HepG2 (cell line): ENCODE measurements around the gene ARL5B. TPM values are rescaled to one million over a fixed set of nuclear protein-coding genes. Genes with fewer than 3 reads are reported as not detected.
A peak's percentile ranks its signal among the peaks of the same experiment; 100 is the strongest.

Experiments
- CBX1 ChIP-seq: IDR thresholded peaks from one replicate; pipeline ENCODE4 v1.6.1; 2016; ENCODE audit warnings: antibody characterized with exemption, low read depth
- EP300 ChIP-seq, 3 experiments: sonication (generic) in 1 of 3; formaldehyde crosslinking in 1 of 3; IDR thresholded peaks; 2 replicates each; pipeline versions ENCODE4 v1.5.1 to v1.6.1; 2011 to 2020; ENCODE audit warnings: low read depth in 2 of 3, low read length in 2 of 3, borderline replicate concordance in 1 of 3, improper control_type of control experiment in 1 of 3, mild to moderate bottlenecking in 1 of 3, missing genetic modification reagents in 1 of 3, moderate library complexity in 1 of 3
- HNRNPLL ChIP-seq: fragments of 200-400 bp; formaldehyde crosslinking; IDR thresholded peaks from 2 replicates; pipeline ENCODE4 v1.6.1; 2017; ENCODE audit warnings: mild to moderate bottlenecking, low read depth, low read length; ENCODE audit not compliant: poor library complexity, severe bottlenecking
- HOXA5 ChIP-seq: sonication (generic); formaldehyde crosslinking; IDR thresholded peaks from 2 replicates; pipeline ENCODE4 v1.4.0; 2020; ENCODE audit warnings: missing genetic modification reagents
- PHF20 ChIP-seq: sonication (generic); formaldehyde crosslinking; IDR thresholded peaks from 2 replicates; pipeline ENCODE4 v1.5.0; 2020; ENCODE audit warnings: mild to moderate bottlenecking, missing genetic modification reagents
- RBFOX2 ChIP-seq: fragments of 200-400 bp; formaldehyde crosslinking; IDR thresholded peaks from 2 replicates; pipeline ENCODE4 v1.6.1; 2017; ENCODE audit warnings: low read depth, mild to moderate bottlenecking, low read length
- SOX13 ChIP-seq, 3 experiments: fragments of 450-650 bp in 1 of 3; sonication (generic) in 1 of 3; formaldehyde crosslinking in 1 of 3; IDR thresholded peaks in 2 of 3; conservative IDR thresholded peaks in 1 of 3; 2 replicates each; pipeline versions ENCODE4 v1.5.0 to v1.6.1; 2016 to 2020; ENCODE audit warnings: antibody characterized with exemption in 1 of 3, mild to moderate bottlenecking in 1 of 3, missing compliant biosample characterization in 1 of 3, missing genetic modification reagents in 1 of 3, moderate library complexity in 1 of 3
- ZFAT ChIP-seq: sonication (generic); formaldehyde crosslinking; conservative IDR thresholded peaks from 2 replicates; pipeline ENCODE4 v1.8.1; 2023; ENCODE audit warnings: missing genetic modification reagents, inconsistent platforms
- ZNF3 ChIP-seq: IDR thresholded peaks from 2 replicates; pipeline ENCODE4 v1.7.0; 2017; ENCODE audit warnings: inconsistent platforms
- ZNF335 ChIP-seq: sonication (generic); formaldehyde crosslinking; IDR thresholded peaks from 2 replicates; pipeline ENCODE4 v1.4.0; 2020; ENCODE audit warnings: missing genetic modification reagents
- ZNF44 ChIP-seq: sonication (generic); formaldehyde crosslinking; IDR thresholded peaks from 2 replicates; pipeline ENCODE4 v1.5.1; 2020; ENCODE audit warnings: mild to moderate bottlenecking, missing genetic modification reagents
- ZNF562 ChIP-seq: sonication (generic); formaldehyde crosslinking; IDR thresholded peaks from 2 replicates; pipeline ENCODE4 v1.8.0; 2022; ENCODE audit warnings: missing genetic modification reagents, borderline replicate concordance
- ZNF619 ChIP-seq: sonication (generic); formaldehyde crosslinking; IDR thresholded peaks from 2 replicates; pipeline ENCODE4 v1.4.0; 2020; ENCODE audit warnings: mild to moderate bottlenecking, missing genetic modification reagents
- ZNF839 ChIP-seq: sonication (generic); formaldehyde crosslinking; IDR thresholded peaks from 2 replicates; pipeline ENCODE4 v1.4.0; 2020; ENCODE audit warnings: missing genetic modification reagents, mild to moderate bottlenecking, borderline replicate concordance
- polyA plus RNA-seq, 8 experiments: library from polyadenylated mRNA; depleted of rRNA in 3 of 8; stranded (reverse) in 7 of 8; unstranded in 1 of 8; fragments of >200 nt; fragmentation: Illumina TruSeq in 4 of 8; extraction: Trizol in 4 of 8; gene quantifications; 2 replicates each; pipeline versions ENCODE4 v1.2.1 to v1.2.3, GENCODE V29; 2011 to 2016; ENCODE audit warnings: low read depth in 4 of 8, missing spikeins in 1 of 8, mixed read lengths in 1 of 8; ENCODE audit not compliant: insufficient read depth in 1 of 8
- total RNA-seq, 5 experiments: library from RNA; depleted of rRNA; stranded (reverse); fragments of >200 nt; fragmentation: Illumina TruSeq; extraction: Trizol; gene quantifications; 2 replicates each; pipeline ENCODE4 v1.2.3, GENCODE V29; 2016; ENCODE audit warnings: low read depth in 1 of 5
- TF ChIP-seq, protein P1 (sequence below): sonication (generic); formaldehyde crosslinking; IDR thresholded peaks from 2 replicates; pipeline ENCODE4 v1.5.0; 2020; ENCODE audit warnings: mild to moderate bottlenecking, missing genetic modification reagents
- TF ChIP-seq, protein P2 (sequence below): sonication (generic); formaldehyde crosslinking; IDR thresholded peaks from 2 replicates; pipeline ENCODE4 v1.9.0; 2021; ENCODE audit warnings: missing genetic modification reagents, mild to moderate bottlenecking, borderline replicate concordance
- TF ChIP-seq, protein P3 (sequence below): sonication (generic); formaldehyde crosslinking; IDR thresholded peaks from 2 replicates; pipeline ENCODE4 v1.5.1; 2020; ENCODE audit warnings: mild to moderate bottlenecking, missing genetic modification reagents, moderate library complexity
- TF ChIP-seq, protein P4 (sequence below): sonication (generic); formaldehyde crosslinking; IDR thresholded peaks from 2 replicates; pipeline ENCODE4 v1.5.0; 2020; ENCODE audit warnings: missing genetic modification reagents, mild to moderate bottlenecking, borderline replicate concordance
- TF ChIP-seq, protein P5 (sequence below): sonication (generic); formaldehyde crosslinking; IDR thresholded peaks from 2 replicates; pipeline ENCODE4 v1.9.0; 2021; ENCODE audit warnings: missing genetic modification reagents, borderline replicate concordance

ARL5B gene
- total and polyA plus RNA-seq, 2 of the 13 experiments (the other 11 are each of a cell fraction or from before 2014, with no cell fraction given): 26.6 to 32.7 TPM

DNA sequence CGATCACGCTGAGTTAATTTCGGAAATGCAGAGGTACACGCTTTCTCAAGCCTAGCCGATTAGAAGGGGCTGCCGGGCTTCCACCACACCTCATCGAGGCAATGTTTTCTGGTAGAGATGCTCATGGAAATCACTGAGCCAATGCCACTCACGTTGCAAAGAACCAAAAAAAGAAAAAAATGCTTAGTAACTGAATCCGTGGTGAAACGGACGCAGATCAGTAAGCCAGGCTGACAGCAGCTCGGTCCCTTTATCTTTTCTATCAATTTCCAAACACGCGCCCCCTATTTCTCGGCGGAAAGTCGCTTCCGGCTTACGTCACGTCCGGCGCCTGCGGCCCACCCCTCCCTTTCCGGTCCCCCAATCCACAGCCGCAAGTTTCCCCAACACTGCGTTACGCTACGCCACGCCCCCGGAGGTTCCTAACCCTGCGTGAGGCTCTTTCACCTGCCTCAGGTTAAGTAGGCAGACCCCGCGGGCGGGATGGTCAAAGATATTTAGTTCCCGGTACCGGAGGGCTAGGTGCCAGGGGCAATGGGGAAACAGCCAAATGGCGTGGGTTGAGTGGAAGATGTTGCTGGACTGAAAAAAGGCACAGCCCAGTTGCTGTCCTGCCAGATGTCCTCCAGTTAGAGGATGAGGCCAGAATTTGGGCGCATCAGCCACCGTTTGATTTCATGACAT lies 7.8 kb upstream of the ARL5B start, which contains the start of gene NSUN6 (continued):
- TF ChIP-seq CBX1 (no peak), ZNF44 (no peak; the same call in 1 of the 2 replicates), ZNF3 (CRISPR knock-in tag) (no peak), ZFAT (CRISPR knock-in tag) (no peak), ZNF562 (CRISPR knock-in tag) (no peak), ZNF839 (no peak), SOX13 (IDR thresholded peaks at IDR 0.05) (no peak), SOX13 (CRISPR knock-in tag; conservative IDR thresholded peaks at IDR 0.05 in 1 of 2, IDR thresholded peaks at IDR 0.05 in 1 of 2) (peak in 1 of 2 experiments; percentile 29; a peak in 1 of 4 replicates), HNRNPLL (peak; percentile 94), RBFOX2 (peak; percentile 67), PHF20 (peak; percentile 90), EP300 (IDR thresholded peaks at IDR 0.05; ENCODE audit: low read depth in 2 of 2, low read length in 2 of 2) (no peak), EP300 (CRISPR knock-in tag; IDR thresholded peaks at IDR 0.05; ENCODE audit: borderline replicate concordance) (no peak), ZNF335 (peak; percentile 61; the same call in 1 of the 2 replicates), HOXA5 (CRISPR knock-in tag) (no peak), ZNF619 (no peak)
- TF ChIP-seq, protein P1, sequence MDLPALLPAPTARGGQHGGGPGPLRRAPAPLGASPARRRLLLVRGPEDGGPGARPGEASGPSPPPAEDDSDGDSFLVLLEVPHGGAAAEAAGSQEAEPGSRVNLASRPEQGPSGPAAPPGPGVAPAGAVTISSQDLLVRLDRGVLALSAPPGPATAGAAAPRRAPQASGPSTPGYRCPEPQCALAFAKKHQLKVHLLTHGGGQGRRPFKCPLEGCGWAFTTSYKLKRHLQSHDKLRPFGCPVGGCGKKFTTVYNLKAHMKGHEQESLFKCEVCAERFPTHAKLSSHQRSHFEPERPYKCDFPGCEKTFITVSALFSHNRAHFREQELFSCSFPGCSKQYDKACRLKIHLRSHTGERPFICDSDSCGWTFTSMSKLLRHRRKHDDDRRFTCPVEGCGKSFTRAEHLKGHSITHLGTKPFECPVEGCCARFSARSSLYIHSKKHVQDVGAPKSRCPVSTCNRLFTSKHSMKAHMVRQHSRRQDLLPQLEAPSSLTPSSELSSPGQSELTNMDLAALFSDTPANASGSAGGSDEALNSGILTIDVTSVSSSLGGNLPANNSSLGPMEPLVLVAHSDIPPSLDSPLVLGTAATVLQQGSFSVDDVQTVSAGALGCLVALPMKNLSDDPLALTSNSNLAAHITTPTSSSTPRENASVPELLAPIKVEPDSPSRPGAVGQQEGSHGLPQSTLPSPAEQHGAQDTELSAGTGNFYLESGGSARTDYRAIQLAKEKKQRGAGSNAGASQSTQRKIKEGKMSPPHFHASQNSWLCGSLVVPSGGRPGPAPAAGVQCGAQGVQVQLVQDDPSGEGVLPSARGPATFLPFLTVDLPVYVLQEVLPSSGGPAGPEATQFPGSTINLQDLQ (CRISPR knock-in tag): no peak
- TF ChIP-seq, protein P2, sequence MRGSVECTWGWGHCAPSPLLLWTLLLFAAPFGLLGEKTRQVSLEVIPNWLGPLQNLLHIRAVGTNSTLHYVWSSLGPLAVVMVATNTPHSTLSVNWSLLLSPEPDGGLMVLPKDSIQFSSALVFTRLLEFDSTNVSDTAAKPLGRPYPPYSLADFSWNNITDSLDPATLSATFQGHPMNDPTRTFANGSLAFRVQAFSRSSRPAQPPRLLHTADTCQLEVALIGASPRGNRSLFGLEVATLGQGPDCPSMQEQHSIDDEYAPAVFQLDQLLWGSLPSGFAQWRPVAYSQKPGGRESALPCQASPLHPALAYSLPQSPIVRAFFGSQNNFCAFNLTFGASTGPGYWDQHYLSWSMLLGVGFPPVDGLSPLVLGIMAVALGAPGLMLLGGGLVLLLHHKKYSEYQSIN (CRISPR knock-in tag): no peak
- TF ChIP-seq, protein P3, sequence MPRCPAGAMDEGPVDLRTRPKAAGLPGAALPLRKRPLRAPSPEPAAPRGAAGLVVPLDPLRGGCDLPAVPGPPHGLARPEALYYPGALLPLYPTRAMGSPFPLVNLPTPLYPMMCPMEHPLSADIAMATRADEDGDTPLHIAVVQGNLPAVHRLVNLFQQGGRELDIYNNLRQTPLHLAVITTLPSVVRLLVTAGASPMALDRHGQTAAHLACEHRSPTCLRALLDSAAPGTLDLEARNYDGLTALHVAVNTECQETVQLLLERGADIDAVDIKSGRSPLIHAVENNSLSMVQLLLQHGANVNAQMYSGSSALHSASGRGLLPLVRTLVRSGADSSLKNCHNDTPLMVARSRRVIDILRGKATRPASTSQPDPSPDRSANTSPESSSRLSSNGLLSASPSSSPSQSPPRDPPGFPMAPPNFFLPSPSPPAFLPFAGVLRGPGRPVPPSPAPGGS (CRISPR knock-in tag): 0 out of 2 replicates have a peak, but pooled peaks have one; percentile 30
- TF ChIP-seq, protein P4, sequence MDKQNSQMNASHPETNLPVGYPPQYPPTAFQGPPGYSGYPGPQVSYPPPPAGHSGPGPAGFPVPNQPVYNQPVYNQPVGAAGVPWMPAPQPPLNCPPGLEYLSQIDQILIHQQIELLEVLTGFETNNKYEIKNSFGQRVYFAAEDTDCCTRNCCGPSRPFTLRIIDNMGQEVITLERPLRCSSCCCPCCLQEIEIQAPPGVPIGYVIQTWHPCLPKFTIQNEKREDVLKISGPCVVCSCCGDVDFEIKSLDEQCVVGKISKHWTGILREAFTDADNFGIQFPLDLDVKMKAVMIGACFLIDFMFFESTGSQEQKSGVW (CRISPR knock-in tag): no peak
- TF ChIP-seq, protein P5, sequence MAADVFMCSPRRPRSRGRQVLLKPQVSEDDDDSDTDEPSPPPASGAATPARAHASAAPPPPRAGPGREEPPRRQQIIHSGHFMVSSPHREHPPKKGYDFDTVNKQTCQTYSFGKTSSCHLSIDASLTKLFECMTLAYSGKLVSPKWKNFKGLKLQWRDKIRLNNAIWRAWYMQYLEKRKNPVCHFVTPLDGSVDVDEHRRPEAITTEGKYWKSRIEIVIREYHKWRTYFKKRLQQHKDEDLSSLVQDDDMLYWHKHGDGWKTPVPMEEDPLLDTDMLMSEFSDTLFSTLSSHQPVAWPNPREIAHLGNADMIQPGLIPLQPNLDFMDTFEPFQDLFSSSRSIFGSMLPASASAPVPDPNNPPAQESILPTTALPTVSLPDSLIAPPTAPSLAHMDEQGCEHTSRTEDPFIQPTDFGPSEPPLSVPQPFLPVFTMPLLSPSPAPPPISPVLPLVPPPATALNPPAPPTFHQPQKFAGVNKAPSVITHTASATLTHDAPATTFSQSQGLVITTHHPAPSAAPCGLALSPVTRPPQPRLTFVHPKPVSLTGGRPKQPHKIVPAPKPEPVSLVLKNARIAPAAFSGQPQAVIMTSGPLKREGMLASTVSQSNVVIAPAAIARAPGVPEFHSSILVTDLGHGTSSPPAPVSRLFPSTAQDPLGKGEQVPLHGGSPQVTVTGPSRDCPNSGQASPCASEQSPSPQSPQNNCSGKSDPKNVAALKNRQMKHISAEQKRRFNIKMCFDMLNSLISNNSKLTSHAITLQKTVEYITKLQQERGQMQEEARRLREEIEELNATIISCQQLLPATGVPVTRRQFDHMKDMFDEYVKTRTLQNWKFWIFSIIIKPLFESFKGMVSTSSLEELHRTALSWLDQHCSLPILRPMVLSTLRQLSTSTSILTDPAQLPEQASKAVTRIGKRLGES (CRISPR knock-in tag): no peak
